ENCODE results near the gene RILPL1.

RILPL1 gene

GRCh38 chr12:123449249-123449733 is 84.2 kb downstream of the RILPL1 start:
- FAIRE-seq (no peak), DNase-seq (ENCODE audit: insufficient read length, low spot score) (no peak)
- TF ChIP-seq POLR2AphosphoS5 (IDR thresholded peaks at IDR 0.05; ENCODE audit: low read depth, low read length) = no peak

DNA sequence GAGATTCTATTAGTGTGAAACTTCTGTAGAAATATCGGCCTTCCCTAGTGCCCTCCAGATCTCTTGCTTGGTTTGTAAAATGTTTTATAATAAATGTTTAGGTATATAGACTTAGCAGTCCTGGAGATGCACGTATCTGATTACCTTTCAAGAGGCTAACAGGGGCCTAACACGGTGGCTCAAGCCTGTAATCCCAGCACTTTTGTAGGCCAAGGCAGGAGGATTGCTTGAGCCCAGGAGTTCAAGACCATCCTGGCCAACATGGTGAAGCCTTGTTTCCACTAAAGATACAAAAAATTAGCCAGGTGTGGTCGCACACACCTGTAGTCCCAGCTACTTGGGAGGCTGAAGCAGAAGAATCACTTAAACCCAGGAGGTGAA is 87.2 kb downstream of the RILPL1 start:
- FAIRE-seq (no peak), DNase-seq (ENCODE audit: insufficient read length, low spot score) (no peak)
- TF ChIP-seq POLR2AphosphoS5 (IDR thresholded peaks at IDR 0.05; ENCODE audit: low read depth, low read length) (no peak), TAF1 (IDR thresholded peaks at IDR 0.05; ENCODE audit: low read depth, low read length) (no peak), PAX5 (IDR thresholded peaks at IDR 0.05; ENCODE audit: insufficient read depth, low read length, severe bottlenecking) (no peak), POU2F2 (IDR thresholded peaks at IDR 0.05; ENCODE audit: low read depth, low read length) (no peak), POLR2A (IDR thresholded peaks at IDR 0.05; ENCODE audit: low read depth, low read length) (no peak), SPI1 (IDR thresholded peaks at IDR 0.05; ENCODE audit: low read depth, low read length) (no peak)

DNA sequence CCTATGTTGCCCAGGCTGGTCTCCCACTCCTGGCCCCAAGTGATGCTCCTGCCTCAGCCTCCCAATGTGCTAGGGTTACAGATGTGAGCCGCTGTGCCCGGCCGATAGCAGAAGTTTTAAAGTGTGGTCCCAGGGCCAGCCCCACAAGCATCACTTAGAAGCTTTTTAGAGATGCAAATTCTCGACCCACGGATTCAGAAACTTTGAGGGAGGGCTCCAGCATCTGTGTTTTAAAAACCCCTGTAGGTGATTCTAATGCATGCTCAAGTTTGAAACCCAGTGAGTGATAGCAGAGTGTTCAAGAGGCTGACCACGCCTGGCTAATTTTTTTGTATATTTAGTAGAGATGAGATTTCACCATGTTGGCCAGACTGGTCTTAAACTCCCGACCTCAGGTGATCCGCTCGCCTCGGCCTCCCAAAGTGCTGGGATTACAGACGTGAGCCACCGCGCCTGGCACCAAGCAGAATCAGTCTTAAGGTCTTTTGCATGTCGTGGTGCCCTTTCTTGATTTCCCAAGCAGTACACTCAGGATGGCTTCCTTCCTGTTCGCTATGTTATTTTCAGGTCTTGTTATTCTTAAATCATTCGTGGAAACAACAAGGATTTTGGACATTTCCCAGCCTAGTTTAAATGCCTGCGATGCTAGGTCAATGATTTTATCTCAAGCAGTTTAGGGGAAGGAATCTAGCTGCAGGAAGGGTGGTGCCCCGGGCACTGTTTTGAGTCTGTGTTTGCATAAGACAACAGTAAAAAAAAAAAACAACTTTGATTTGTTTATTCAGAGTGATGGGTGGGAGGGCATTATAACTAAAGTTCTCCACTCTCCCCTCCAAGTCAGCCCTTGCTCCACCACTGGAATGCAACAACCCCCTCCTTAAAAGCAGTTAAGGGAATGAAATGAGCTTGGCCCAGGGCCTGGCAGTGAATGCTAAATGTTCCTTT is 87.9 kb downstream of the RILPL1 start:
- FAIRE-seq = no peak
- no peak for DNase-seq (ENCODE audit: insufficient read length, low spot score)
- TF ChIP-seq POLR2AphosphoS5 (IDR thresholded peaks at IDR 0.05; ENCODE audit: low read depth, low read length) (no peak), TAF1 (IDR thresholded peaks at IDR 0.05; ENCODE audit: low read depth, low read length) (no peak), POU2F2 (IDR thresholded peaks at IDR 0.05; ENCODE audit: low read depth, low read length) (peak; percentile 86; the same call in 1 of the 2 replicates), PAX5 (IDR thresholded peaks at IDR 0.05; ENCODE audit: insufficient read depth, low read length, severe bottlenecking) (no peak), POLR2A (IDR thresholded peaks at IDR 0.05; ENCODE audit: low read depth, low read length) (no peak), SPI1 (IDR thresholded peaks at IDR 0.05; ENCODE audit: low read depth, low read length) (no peak)

- no peak for FAIRE-seq
- TF ChIP-seq TAF1 (IDR thresholded peaks at IDR 0.05; ENCODE audit: low read depth, low read length) (no peak), POLR2AphosphoS5 (IDR thresholded peaks at IDR 0.05; ENCODE audit: low read depth, low read length) (no peak), PAX5 (IDR thresholded peaks at IDR 0.05; ENCODE audit: insufficient read depth, low read length, severe bottlenecking) (no peak), POU2F2 (IDR thresholded peaks at IDR 0.05; ENCODE audit: low read depth, low read length) (no peak), POLR2A (IDR thresholded peaks at IDR 0.05; ENCODE audit: low read depth, low read length) (no peak), SPI1 (IDR thresholded peaks at IDR 0.05; ENCODE audit: low read depth, low read length) (no peak)
- DNase-seq (ENCODE audit: insufficient read length, low spot score) = no peak
Measured at GRCh38 chr12:123444092-123445026, 89.2 kb downstream of the RILPL1 start.

- no peak for TF ChIP-seq POLR2AphosphoS5 (IDR thresholded peaks at IDR 0.05; ENCODE audit: low read depth, low read length)
- TF ChIP-seq PAX5 (IDR thresholded peaks at IDR 0.05; ENCODE audit: insufficient read depth, low read length, severe bottlenecking) = no peak
- TF ChIP-seq SPI1 (IDR thresholded peaks at IDR 0.05; ENCODE audit: low read depth, low read length) = peak; percentile 85
- FAIRE-seq = peak; percentile 20
- no peak for DNase-seq (ENCODE audit: insufficient read length, low spot score)
Measured at GRCh38 chr12:123442774-123443173, 90.7 kb downstream of the RILPL1 start.

GRCh38 chr12:123441523-123442164 is 91.9 kb downstream of the RILPL1 start:
- FAIRE-seq = peak; percentile 85
- DNase-seq (ENCODE audit: insufficient read length, low spot score) = no peak
- no peak for TF ChIP-seq SPI1 (IDR thresholded peaks at IDR 0.05; ENCODE audit: low read depth, low read length)
- TF ChIP-seq PAX5 (IDR thresholded peaks at IDR 0.05; ENCODE audit: insufficient read depth, low read length, severe bottlenecking) = no peak
- no peak for TF ChIP-seq POLR2AphosphoS5 (IDR thresholded peaks at IDR 0.05; ENCODE audit: low read depth, low read length)
- no peak for TF ChIP-seq POU2F2 (IDR thresholded peaks at IDR 0.05; ENCODE audit: low read depth, low read length)
- TF ChIP-seq POLR2A (IDR thresholded peaks at IDR 0.05; ENCODE audit: low read depth, low read length) = no peak
- no peak for TF ChIP-seq TAF1 (IDR thresholded peaks at IDR 0.05; ENCODE audit: low read depth, low read length)

GRCh38 chr12:123436017-123436964 is 97.2 kb downstream of the RILPL1 start, which contains the start of gene RILPL2:
RILPL2 (minus strand) TSS chr12:123436684; CDS start chr12:123436420, 264 bp downstream.
- TF ChIP-seq PAX5 (IDR thresholded peaks at IDR 0.05; ENCODE audit: insufficient read depth, low read length, severe bottlenecking) = no peak
- peak; percentile 55 for TF ChIP-seq POLR2A (IDR thresholded peaks at IDR 0.05; ENCODE audit: low read depth, low read length)
- peak; percentile 82 for TF ChIP-seq SPI1 (IDR thresholded peaks at IDR 0.05; ENCODE audit: low read depth, low read length)
- no peak for TF ChIP-seq TAF1 (IDR thresholded peaks at IDR 0.05; ENCODE audit: low read depth, low read length)
- TF ChIP-seq POLR2AphosphoS5 (IDR thresholded peaks at IDR 0.05; ENCODE audit: low read depth, low read length) = 0 out of 2 replicates have a peak, but pooled peaks have one; percentile 51
- TF ChIP-seq POU2F2 (IDR thresholded peaks at IDR 0.05; ENCODE audit: low read depth, low read length) = no peak
- peak; percentile 91 for FAIRE-seq
- DNase-seq (ENCODE audit: insufficient read length, low spot score) = peak; percentile 80

DNA sequence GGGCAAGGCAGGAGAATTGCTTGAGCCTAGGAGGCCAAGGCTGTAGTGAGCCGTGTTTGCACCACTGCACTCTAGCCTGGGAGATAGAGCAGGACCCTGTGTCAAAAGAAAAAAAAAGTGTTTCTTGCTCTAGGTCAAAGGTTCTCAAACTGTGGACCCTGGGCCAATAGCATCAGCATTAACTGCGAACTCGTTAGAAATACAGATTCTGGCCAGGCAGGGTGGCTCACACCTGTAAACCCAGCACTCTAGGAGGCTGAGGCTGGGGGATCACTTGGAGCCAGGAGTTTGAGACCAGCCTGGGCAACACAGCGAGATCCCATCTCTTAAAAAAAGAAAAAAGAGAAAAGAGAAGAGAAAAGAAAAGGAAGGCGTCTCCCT is 97.9 kb downstream of the RILPL1 start:
- DNase-seq (ENCODE audit: insufficient read length, low spot score) (no peak), FAIRE-seq (no peak)
- TF ChIP-seq SPI1 (IDR thresholded peaks at IDR 0.05; ENCODE audit: low read depth, low read length) (no peak), POU2F2 (IDR thresholded peaks at IDR 0.05; ENCODE audit: low read depth, low read length) (no peak), TAF1 (IDR thresholded peaks at IDR 0.05; ENCODE audit: low read depth, low read length) (no peak), POLR2A (IDR thresholded peaks at IDR 0.05; ENCODE audit: low read depth, low read length) (no peak), POLR2AphosphoS5 (IDR thresholded peaks at IDR 0.05; ENCODE audit: low read depth, low read length) (no peak)
